Keratinocyte (primary cell): ENCODE data around the gene SLC2A5.

Source experiments
- EZH2 ChIP-seq: IDR thresholded peaks from one replicate; pipeline ENCODE4 v1.6.1; 2012; ENCODE audit warnings: inconsistent platforms, mild to moderate bottlenecking, low read length, moderate library complexity
- TF ChIP-seq, protein P1 (sequence below), 3 experiments: IDR thresholded peaks in 1 of 3; conservative IDR thresholded peaks in 1 of 3; optimal IDR thresholded peaks in 1 of 3; 2 replicates in 2 of 3; 3 replicates in 1 of 3; pipeline versions ENCODE3 to v1.5.1; 2011; ENCODE audit warnings: low read length in 3 of 3, mild to moderate bottlenecking in 3 of 3, moderate library complexity in 2 of 3, control low read depth in 1 of 3, inconsistent platforms in 1 of 3; ENCODE audit not compliant: insufficient read depth in 2 of 3; ENCODE audit errors: extremely low read depth in 1 of 3

- TF ChIP-seq, protein P1, sequence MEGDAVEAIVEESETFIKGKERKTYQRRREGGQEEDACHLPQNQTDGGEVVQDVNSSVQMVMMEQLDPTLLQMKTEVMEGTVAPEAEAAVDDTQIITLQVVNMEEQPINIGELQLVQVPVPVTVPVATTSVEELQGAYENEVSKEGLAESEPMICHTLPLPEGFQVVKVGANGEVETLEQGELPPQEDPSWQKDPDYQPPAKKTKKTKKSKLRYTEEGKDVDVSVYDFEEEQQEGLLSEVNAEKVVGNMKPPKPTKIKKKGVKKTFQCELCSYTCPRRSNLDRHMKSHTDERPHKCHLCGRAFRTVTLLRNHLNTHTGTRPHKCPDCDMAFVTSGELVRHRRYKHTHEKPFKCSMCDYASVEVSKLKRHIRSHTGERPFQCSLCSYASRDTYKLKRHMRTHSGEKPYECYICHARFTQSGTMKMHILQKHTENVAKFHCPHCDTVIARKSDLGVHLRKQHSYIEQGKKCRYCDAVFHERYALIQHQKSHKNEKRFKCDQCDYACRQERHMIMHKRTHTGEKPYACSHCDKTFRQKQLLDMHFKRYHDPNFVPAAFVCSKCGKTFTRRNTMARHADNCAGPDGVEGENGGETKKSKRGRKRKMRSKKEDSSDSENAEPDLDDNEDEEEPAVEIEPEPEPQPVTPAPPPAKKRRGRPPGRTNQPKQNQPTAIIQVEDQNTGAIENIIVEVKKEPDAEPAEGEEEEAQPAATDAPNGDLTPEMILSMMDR (optimal IDR thresholded peaks at IDR 0.05 in 1 of 3, IDR thresholded peaks at IDR 0.05 in 1 of 3, conservative IDR thresholded peaks at IDR 0.05 in 1 of 3; ENCODE audit: extremely low read depth in 1 of 3, insufficient read depth in 2 of 3, low read length in 3 of 3): no peak
- TF ChIP-seq EZH2: no peak
Measured at GRCh38 chr1:9019896-9020295, 49.5 kb downstream of the SLC2A5 start.
